Ascending aorta (tissue), 2 donors: Measurements from ENCODE around the gene IFIT5. TPM values are rescaled to one million over a fixed set of nuclear protein-coding genes. Genes with fewer than 3 reads are reported as not detected.
"Not testable (repeated sequence)": the region's sequence is repeated elsewhere in the genome, so short reads cannot be mapped to it uniquely, and the experiment has no call there.

Experiments
- DNase-seq, 2 donors: peaks; one replicate each; pipeline ENCODE4 v3.0.0-alpha.2; 2019; ENCODE audit warnings: low spot score in 2 of 2
- H3K27ac ChIP-seq, 2 donors: fragments of 200-600 bp; sonication (generic); one replicate each; pipeline ENCODE4 v1.5.1; 2016 to 2017; ENCODE audit warnings: mild to moderate bottlenecking in 1 of 2
- H3K27me3 ChIP-seq: fragments of 200-600 bp; sonication (generic); one replicate; pipeline ENCODE4 v1.5.1; 2017
- H3K36me3 ChIP-seq, 2 donors: fragments of 200-600 bp; sonication (generic); one replicate each; pipeline ENCODE4 v1.5.1; 2016
- H3K4me1 ChIP-seq, 2 donors: fragments of 200-600 bp; sonication (generic); one replicate each; pipeline ENCODE4 v1.5.1; 2016 to 2017; ENCODE audit warnings: mild to moderate bottlenecking in 1 of 2
- H3K4me3 ChIP-seq, 2 donors: fragments of 200-600 bp; sonication (generic); one replicate each; pipeline ENCODE4 v1.5.1; 2016 to 2017; ENCODE audit warnings: mild to moderate bottlenecking in 1 of 2
- H3K9me3 ChIP-seq, 2 donors: fragments of 200-600 bp; sonication (generic); one replicate each; pipeline ENCODE4 v1.5.1; 2016
- intact Hi-C: fragments of 100-400 bp; cut with DNase I; formaldehyde crosslinking; loops from one replicate; pipeline ENCODE4 v1.15.1; 2023
- total RNA-seq: library from RNA; depleted of rRNA; stranded (reverse); fragments of >200 nt; gene quantifications from one replicate; pipeline ENCODE4 v1.1.0, GENCODE V29; 2016
- TF ChIP-seq, protein P1 (sequence below), 3 experiments: fragments of 200-600 bp in 2 of 3; fragments of 450-650 bp in 1 of 3; sonication (generic) in 2 of 3; IDR thresholded peaks; one replicate each; pipeline ENCODE4 v1.5.1; 2016 to 2019; ENCODE audit warnings: antibody characterized with exemption in 3 of 3, mild to moderate bottlenecking in 1 of 3, moderate library complexity in 1 of 3

Gene IFIT5
- total RNA-seq, 1 donor from 2014 or later: 3.3 TPM

DNA sequence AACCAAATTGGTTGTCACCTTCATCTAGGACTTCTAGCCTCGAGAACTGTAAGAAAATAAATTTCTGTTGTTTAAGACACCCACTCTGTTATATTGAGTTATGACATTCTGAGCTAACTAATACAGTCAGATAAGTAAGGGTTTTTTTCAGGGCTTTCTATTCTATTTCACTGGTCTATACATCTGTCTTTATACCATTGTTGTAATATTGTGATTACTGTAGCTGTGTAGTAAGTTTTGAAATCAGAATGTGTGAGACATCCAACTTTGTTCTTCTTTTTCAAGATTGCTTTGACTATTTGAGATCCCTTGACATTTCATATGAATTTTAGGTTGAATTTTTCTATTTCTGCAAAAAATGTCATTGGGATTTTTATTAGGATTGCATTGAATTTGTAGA lies 14.4 kb upstream of the IFIT5 start:
- intact Hi-C loops: no loop called here
- H3K9me3 ChIP-seq: no peaks in the 10 kb centered on the region
- no peak for DNase-seq
- no peak overlapping the region for H3K27ac ChIP-seq
- H3K4me1 ChIP-seq: peaks cover 0 to 6% of the 10 kb centered on the region in 2 donors
- H3K36me3 ChIP-seq: peaks cover 0 to 8% of the 10 kb centered on the region in 2 donors
- TF ChIP-seq, protein P1, sequence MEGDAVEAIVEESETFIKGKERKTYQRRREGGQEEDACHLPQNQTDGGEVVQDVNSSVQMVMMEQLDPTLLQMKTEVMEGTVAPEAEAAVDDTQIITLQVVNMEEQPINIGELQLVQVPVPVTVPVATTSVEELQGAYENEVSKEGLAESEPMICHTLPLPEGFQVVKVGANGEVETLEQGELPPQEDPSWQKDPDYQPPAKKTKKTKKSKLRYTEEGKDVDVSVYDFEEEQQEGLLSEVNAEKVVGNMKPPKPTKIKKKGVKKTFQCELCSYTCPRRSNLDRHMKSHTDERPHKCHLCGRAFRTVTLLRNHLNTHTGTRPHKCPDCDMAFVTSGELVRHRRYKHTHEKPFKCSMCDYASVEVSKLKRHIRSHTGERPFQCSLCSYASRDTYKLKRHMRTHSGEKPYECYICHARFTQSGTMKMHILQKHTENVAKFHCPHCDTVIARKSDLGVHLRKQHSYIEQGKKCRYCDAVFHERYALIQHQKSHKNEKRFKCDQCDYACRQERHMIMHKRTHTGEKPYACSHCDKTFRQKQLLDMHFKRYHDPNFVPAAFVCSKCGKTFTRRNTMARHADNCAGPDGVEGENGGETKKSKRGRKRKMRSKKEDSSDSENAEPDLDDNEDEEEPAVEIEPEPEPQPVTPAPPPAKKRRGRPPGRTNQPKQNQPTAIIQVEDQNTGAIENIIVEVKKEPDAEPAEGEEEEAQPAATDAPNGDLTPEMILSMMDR (IDR thresholded peaks at IDR 0.05): no peak
- H3K27me3 ChIP-seq: no peaks in the 10 kb centered on the region
- no peak overlapping the region for H3K4me3 ChIP-seq

DNA sequence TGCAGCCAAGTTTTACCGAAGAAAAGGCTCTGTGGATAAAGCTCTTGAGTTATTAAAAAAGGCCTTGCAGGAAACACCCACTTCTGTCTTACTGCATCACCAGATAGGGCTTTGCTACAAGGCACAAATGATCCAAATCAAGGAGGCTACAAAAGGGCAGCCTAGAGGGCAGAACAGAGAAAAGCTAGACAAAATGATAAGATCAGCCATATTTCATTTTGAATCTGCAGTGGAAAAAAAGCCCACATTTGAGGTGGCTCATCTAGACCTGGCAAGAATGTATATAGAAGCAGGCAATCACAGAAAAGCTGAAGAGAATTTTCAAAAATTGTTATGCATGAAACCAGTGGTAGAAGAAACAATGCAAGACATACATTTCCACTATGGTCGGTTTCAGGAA lies 11.3 kb upstream of the IFIT5 start:
- H3K36me3 ChIP-seq: peaks cover 0 to 8% of the 10 kb centered on the region in 2 donors
- intact Hi-C loops: no loop called here
- no peaks in the 10 kb centered on the region for H3K9me3 ChIP-seq
- TF ChIP-seq, protein P1 (IDR thresholded peaks at IDR 0.05): no peak
- H3K27me3 ChIP-seq: no peaks in the 10 kb centered on the region
- no peak overlapping the region for H3K27ac ChIP-seq
- no peak overlapping the region for H3K4me3 ChIP-seq
- DNase-seq: no peak
- H3K4me1 ChIP-seq: no peaks in the 10 kb centered on the region

GRCh38 chr10:89404104-89405047 lies 10.0 kb upstream of the IFIT5 start:
- no peaks in the 10 kb centered on the region for H3K9me3 ChIP-seq
- peaks cover 0 to 8% of the 10 kb centered on the region in 2 donors for H3K36me3 ChIP-seq
- no peak for DNase-seq
- H3K4me1 ChIP-seq: no peaks in the 10 kb centered on the region
- intact Hi-C loops: no loop called here
- TF ChIP-seq, protein P1 (IDR thresholded peaks at IDR 0.05): no peak
- no peak overlapping the region for H3K4me3 ChIP-seq
- H3K27ac ChIP-seq: no peak overlapping the region
- no peaks in the 10 kb centered on the region for H3K27me3 ChIP-seq

DNA sequence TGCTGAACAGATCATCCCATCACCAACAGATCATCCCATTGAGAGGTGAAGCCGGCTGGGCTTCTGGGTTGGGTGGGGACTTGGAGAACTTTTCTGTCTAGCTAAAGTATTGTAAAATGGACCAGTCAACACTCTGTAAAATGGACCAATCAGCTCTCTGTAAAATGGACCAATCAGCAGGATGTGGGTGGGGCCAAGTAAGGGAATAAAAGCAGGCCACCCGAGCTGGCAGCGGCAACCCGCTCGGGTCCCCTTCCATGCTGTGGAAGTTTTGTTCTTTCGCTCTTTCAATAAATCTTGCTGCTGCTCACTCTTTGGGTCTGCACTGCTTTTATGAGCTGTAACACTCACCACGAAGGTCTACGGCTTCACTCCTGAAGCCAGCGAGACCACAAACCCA lies 8.2 kb upstream of the IFIT5 start:
- H3K36me3 ChIP-seq, H3K9me3 ChIP-seq, DNase-seq, H3K27ac ChIP-seq, H3K4me3 ChIP-seq, intact Hi-C loops, H3K27me3 ChIP-seq, H3K4me1 ChIP-seq: not testable (repeated sequence)

DNA sequence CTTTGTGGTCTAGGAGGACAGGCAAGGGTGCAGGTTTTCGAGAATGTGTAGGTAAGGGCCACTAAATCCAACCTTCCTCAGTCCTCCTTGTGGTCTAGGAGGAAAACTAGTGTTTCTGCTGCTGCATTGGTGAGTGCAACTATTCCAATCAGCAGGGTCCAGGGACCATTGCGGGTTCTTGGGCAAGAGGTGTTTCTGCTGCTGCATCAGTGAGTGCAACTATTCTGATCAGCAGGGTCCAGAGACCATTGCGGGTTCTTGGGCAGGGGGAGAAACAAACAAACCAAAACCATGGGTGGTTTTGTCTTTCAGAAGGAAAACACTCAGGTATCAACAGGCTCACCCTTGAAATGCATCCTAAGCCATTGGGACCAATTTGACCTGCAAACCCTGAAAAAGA lies 6.6 kb upstream of the IFIT5 start:
- H3K36me3 ChIP-seq, H3K4me1 ChIP-seq, intact Hi-C loops, DNase-seq, H3K27ac ChIP-seq, H3K27me3 ChIP-seq, H3K4me3 ChIP-seq, H3K9me3 ChIP-seq: not testable (repeated sequence)

- H3K9me3 ChIP-seq, H3K36me3 ChIP-seq, H3K4me1 ChIP-seq, DNase-seq, H3K27me3 ChIP-seq, H3K4me3 ChIP-seq, intact Hi-C loops, H3K27ac ChIP-seq: not testable (repeated sequence)
Measured at GRCh38 chr10:89409282-89409681, 5.1 kb upstream of the IFIT5 start.

- H3K36me3 ChIP-seq, DNase-seq, intact Hi-C loops, H3K4me3 ChIP-seq, H3K27ac ChIP-seq, H3K4me1 ChIP-seq, H3K27me3 ChIP-seq, H3K9me3 ChIP-seq: not testable (repeated sequence)
Measured at GRCh38 chr10:89410551-89410950, 3.8 kb upstream of the IFIT5 start.

DNA sequence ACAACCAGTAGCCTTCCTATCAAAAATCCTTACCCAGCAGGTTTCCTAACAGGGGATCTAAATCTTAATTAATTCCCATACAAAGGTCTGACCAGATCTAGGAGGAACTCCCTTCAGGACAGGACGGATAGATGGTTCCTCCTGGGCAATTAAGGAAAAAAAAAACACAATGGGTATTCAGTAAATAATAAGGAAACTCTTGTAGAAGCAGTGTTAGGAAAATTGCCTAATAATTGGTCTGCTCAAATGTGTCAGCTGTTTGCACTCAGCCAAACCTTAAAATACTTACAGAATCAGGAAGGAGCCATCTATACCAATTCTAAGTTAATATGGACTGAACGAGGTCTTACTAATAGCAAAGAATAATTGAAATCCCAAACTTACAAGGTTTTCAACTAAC lies 3.2 kb upstream of the IFIT5 start:
- H3K27me3 ChIP-seq, intact Hi-C loops, H3K9me3 ChIP-seq, H3K4me3 ChIP-seq, DNase-seq, H3K27ac ChIP-seq, H3K4me1 ChIP-seq, H3K36me3 ChIP-seq: not testable (repeated sequence)

DNA sequence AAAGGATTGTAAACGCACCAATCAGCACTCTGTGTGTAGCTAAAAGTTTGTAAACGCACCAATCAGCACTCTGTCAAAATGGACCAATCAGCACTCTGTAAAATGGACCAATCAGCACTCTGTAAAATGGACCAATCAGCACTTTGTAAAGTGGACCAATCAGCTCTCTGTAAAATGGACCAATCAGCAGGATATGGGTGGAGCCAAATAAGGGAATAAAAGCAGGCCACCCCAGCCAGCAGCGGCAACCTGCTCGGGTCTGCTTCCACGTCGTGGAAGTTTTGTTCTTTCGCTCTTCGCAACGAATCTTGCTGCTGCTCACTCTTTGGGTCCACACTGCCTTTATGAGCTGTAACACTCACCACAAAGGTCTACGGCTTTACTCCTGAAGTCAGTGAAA lies 2.1 kb upstream of the IFIT5 start:
- intact Hi-C loops, H3K9me3 ChIP-seq: not testable (repeated sequence)

More for the DNA sequence above, 2.1 kb upstream of the IFIT5 start:
- not testable (repeated sequence) for DNase-seq, H3K27ac ChIP-seq, H3K27me3 ChIP-seq, H3K4me3 ChIP-seq, H3K4me1 ChIP-seq, H3K36me3 ChIP-seq
